ENCODE data around the gene TCF25.
"Not testable (repeated sequence)": the region's sequence is repeated elsewhere in the genome, so short reads cannot be mapped to it uniquely, and the experiment has no call there.

The TCF25 gene

GRCh38 chr16:89919535-89920406 is 46.4 kb downstream of the TCF25 start:
- DNase-seq (ENCODE audit: low read depth in 2 of 2), result no peak

DNA sequence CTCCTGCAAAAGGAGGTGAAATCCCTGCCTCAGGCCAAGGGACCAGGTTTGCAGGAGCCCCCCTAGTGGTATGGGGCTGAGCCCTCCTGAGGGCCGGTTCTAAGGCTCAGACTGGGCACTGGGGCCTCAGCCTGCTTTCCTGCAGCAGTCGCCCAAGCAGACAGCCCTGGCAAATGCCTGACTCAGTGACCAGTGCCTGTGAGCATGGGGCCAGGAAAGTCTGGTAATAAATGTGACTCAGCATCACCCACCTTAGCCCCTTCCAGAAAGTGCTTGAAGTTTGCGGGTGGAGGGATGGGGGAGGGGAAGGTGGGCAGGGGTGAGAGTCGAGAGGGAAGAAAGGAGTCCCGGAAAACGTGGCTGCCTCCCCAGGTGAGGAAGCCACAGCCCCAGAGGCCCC is 47.3 kb downstream of the TCF25 start:
- no peak for DNase-seq (ENCODE audit: low read depth in 2 of 2)

- no peak for DNase-seq (ENCODE audit: low read depth in 2 of 2)
Observed at GRCh38 chr16:89921131-89921701, 47.8 kb downstream of the TCF25 start.

DNA sequence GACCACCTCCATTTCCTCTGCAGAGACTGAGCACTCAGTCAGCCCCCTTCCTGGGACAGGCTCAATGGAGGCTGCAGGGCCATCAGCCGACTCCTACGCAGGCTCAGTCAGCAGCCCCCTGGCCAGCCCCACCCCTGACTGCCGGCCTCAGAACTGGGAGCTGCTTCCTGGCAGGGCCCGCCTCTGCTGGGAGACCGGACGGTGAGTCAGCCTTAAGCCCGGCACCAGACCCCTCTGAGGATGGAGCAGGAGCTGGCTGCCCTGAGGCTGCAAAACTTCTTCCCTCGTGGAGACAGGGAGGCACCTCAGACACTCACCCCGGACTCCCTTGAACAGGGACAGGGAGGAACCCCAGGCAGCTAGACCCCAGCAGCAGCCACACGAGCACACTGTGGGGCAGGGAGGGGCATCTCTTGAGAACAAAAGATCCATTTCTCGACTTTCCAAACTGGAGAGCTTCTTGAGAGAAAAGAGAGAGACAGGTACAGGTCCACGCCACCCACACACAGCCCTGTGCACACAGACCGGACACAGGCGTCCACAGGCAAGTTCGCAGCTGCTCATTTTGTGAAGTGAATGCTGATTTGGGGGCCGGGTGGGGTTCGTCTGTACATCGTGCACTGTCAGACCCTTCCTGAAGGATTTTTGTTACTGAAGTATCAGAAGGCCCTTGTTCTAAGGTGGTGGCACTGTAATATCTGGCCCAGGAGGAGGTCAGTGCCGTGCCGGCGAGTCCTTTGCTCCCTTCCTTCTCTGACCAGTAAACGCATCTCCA is 48.5 kb downstream of the TCF25 start:
- peak; percentile 79 to 82 for DNase-seq (ENCODE audit: low read depth in 2 of 2)

- peak; percentile 74 to 78 for DNase-seq (ENCODE audit: low read depth in 2 of 2)
Observed at GRCh38 chr16:89922477-89922883, 49.1 kb downstream of the TCF25 start.

DNA sequence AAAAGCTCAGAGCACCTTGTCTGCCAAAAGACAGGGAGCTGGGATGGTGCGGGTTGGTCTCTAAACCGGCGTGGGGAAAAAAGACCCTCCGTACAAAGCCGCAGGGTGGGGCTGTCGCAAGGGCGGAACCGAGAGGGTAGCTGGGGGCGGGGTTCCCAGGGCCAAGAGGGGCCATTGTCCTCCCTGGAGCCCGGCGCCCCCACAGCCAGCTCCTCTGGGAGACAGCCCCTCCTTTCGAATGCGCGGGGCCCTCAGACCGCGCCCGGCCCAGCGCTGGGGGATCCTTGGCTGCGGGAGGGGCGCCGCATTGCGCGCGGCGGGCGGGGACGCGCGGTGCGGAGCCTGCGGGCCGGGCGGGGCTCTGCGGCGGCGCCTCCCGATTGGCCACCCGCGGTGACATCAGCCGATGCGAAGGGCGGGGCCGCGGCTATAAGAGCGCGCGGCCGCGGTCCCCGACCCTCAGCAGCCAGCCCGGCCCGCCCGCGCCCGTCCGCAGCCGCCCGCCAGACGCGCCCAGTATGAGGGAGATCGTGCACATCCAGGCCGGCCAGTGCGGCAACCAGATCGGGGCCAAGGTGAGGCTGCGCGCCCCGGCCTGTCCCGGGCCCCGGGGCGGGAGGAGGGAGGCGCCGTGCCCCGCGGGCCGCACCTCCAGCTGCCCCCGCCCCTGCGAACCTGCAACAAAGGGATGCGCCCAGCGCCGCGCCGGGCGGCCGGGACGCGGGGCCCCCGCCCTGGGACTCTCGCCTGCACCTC is 49.7 kb downstream of the TCF25 start, which contains the start of gene TUBB3:
TUBB3 (plus strand) TSS at position 459 of the 756 bp plus-strand sequence; CDS start at position 519, 60 bp downstream.
- DNase-seq (ENCODE audit: low read depth in 2 of 2), result peak; percentile 71 to 72

DNA sequence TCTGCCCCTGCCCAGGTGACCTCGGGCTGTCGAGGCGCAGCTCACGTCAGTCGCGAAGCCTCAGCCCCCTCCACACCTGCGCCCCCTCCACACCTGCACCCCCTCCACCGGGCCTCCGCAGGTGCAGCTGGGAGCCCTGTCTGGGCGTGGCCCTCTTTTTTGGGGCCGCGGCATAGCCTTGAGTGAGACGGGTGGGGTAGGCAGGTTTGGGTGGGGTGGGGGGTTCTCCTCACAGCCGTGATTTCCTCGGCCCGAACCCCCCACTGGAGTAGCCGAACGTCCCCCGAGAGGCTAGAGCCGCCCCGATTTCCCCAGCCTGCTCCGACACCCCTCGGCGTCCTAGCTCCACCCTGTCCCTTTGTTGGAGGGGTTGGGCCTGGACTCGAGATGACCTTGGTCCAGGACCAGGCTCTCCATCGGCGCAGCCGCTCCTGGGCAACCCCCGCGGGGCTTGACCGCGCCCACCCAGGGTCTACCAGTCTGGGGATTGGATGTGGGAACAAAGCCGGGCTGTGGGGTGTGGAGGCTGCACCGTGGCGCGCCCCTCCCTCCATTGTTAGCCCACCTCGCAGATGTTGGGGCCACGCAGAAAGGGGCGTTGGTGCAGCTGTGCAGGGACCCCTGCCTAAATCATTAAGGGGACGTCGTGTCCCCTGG is 50.4 kb downstream of the TCF25 start:
- DNase-seq (ENCODE audit: low read depth in 2 of 2), result no peak

DNA sequence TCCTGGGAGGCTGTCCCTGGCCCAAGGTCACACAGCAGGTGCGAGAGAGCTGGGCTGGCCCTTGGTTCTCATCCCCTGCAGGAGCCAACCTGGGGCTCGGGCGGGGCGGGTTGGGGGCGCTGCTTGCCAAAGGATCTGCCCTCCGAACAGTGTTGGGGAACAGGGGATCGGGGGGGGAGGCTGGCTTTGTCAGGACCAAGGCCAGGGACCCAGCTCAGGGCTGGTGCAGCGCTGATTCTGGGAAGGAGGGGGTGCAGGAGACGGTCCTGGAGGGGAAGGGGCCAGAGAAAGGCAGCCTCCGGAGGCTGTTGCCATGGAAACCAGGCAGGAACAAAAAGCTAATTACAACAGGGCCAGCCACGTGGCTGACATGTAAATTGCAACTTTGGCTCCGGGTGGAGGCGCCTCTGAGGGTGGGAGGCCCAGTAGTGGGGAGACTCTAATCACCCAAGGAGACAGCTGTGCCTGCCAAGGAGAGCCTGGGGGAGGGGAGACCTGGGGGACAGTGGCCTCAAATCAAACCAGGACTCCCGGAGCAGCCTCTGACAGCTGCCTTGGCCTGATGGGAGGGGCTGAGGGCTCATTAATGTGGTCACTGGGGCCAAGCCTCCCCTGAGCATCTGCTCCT is 51.0 kb downstream of the TCF25 start:
- no peak for DNase-seq (ENCODE audit: low read depth in 2 of 2)

DNA sequence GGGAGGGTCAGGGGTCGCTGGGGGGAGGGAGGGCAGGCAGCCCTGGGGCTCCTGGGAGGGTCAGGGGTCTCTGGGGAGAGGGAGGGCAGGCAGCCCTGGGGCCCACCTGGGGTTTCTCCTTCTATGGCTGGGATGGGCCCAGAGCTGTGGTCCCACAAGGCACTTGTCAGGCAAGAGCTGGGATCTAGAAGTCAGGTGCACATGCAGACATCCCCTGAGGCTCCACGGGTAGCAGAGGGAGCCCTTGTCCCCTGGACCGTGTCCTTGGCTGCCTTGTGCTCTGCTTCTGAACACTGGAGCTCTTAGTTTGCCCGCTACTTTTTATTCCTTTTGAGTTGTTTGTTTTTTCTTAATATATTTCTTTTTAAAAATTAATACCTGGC is 51.5 kb downstream of the TCF25 start:
- no peak for DNase-seq (ENCODE audit: low read depth in 2 of 2)

DNA sequence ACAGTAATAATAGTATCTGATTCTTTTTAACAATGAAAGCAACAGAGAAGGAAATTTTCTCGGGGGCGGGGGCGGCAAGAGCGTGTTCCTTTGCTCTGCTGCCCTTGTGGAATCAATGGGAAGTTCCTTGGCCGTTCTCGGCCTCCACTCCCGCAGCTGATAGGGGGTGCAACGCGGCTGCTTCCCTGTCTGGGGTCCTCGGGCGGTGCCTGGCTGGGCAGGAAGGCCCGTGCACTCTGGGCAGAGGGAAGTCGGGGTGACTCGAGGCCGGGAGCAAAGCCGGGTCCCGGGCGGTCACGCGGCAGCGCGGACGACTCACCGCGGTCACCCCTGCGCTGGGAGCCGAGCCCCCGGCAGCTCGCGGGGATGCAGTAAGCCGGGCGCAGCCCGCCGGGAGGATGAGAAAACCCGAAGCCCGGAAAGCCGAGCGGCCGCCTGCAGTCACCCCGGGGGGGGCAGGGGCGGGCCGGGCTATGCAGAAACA is 52.2 kb downstream of the TCF25 start:
- no peak for DNase-seq (ENCODE audit: low read depth in 2 of 2)

GRCh38 chr16:89931305-89931896 is 58.0 kb downstream of the TCF25 start:
- DNase-seq (ENCODE audit: low read depth in 2 of 2), result no peak

DNA sequence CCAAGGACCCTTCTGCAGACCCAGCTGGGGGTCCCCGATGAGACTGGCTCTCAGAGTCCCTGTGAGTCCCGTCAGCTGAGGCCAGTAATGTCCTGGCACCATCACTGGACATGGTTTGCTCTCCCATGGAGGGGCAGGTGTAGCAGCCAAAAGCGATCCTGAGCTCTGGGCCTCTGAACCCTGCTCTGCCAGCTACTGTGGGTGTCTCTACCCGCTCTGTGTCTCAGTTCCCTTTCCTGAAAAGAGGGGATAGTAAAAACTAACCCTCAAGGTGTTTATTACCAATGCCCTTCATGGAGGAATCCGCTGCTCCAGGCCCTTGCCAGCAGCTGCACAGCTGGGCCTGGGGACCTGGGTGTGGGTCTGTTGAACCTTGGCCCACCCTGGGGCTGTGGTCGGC is 58.6 kb downstream of the TCF25 start:
- DNase-seq (ENCODE audit: low read depth in 2 of 2), result no peak

GRCh38 chr16:89934019-89934418 is 60.6 kb downstream of the TCF25 start:
- DNase-seq (ENCODE audit: low read depth in 2 of 2), result not testable (repeated sequence)

- no peak for DNase-seq (ENCODE audit: low read depth in 2 of 2)
Observed at GRCh38 chr16:89934611-89935553, 61.5 kb downstream of the TCF25 start.

DNA sequence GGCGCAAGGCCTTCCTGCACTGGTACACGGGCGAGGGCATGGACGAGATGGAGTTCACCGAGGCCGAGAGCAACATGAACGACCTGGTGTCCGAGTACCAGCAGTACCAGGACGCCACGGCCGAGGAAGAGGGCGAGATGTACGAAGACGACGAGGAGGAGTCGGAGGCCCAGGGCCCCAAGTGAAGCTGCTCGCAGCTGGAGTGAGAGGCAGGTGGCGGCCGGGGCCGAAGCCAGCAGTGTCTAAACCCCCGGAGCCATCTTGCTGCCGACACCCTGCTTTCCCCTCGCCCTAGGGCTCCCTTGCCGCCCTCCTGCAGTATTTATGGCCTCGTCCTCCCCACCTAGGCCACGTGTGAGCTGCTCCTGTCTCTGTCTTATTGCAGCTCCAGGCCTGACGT is 62.2 kb downstream of the TCF25 start:
- DNase-seq (ENCODE audit: low read depth in 2 of 2), result not testable (repeated sequence)

DNA sequence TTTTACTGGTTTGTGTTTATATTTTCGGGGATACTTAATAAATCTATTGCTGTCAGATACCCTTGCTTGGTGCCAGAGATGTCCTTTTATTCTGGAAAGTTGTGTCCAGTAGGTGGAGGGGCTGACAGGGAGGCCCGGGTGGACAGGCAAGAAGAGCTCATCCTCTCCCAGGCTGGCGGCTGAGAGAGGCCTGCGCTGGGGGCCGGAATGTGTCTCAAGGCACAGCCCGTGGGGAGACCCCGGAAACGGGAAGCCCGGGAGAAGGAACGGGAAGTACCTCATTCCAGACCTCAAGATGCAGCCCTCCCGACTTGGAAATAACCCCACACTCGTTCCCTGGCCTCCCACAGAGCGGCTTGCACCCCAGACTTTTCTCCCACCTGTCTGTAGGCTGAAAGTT is 62.6 kb downstream of the TCF25 start:
- no peak for DNase-seq (ENCODE audit: low read depth in 2 of 2)

GRCh38 chr16:89936508-89936907 is 63.1 kb downstream of the TCF25 start:
- DNase-seq (ENCODE audit: low read depth in 2 of 2), result no peak

- no peak for DNase-seq (ENCODE audit: low read depth in 2 of 2)
Observed at GRCh38 chr16:89936981-89937380, 63.6 kb downstream of the TCF25 start.
